NT2/D1 (cell line): Measurements from ENCODE around the gene SYNE4.

Experiments used
- SUZ12 ChIP-seq: IDR thresholded peaks from 2 replicates; pipeline ENCODE4 v1.6.1; 2011; ENCODE audit not compliant: insufficient read length, insufficient read depth; ENCODE audit errors: extremely low read depth
- ZNF274 ChIP-seq: IDR thresholded peaks from 2 replicates; pipeline ENCODE4 v1.6.1; 2011; ENCODE audit warnings: mild to moderate bottlenecking, low read depth, low read length

GRCh38 chr19:35993923-35994598, 14.6 kb downstream of the SYNE4 start:
- TF ChIP-seq ZNF274 (no peak), SUZ12 (no peak)
